HepG2 (cell line): Measurements from ENCODE around the gene CEP78. TPM values are rescaled to one million over a fixed set of nuclear protein-coding genes. Genes with fewer than 3 reads are reported as not detected.

Experiments used
- BCLAF1 ChIP-seq: fragments of 450-650 bp; IDR thresholded peaks from 2 replicates; pipeline ENCODE4 v1.6.1; 2017; ENCODE audit warnings: mild to moderate bottlenecking
- E2F5 ChIP-seq: sonication (generic); formaldehyde crosslinking; conservative IDR thresholded peaks from 2 replicates; pipeline ENCODE4 v1.4.0; 2020; ENCODE audit warnings: missing genetic modification reagents
- HNRNPL ChIP-seq: fragments of 200-400 bp; formaldehyde crosslinking; IDR thresholded peaks from 2 replicates; pipeline ENCODE4 v1.6.1; 2017; ENCODE audit warnings: mild to moderate bottlenecking, low read depth, low read length
- KLF13 ChIP-seq: sonication (generic); formaldehyde crosslinking; IDR thresholded peaks from 2 replicates; pipeline ENCODE4 v1.4.0; 2020; ENCODE audit warnings: mild to moderate bottlenecking, missing genetic modification reagents
- NFKBIZ ChIP-seq: IDR thresholded peaks from 2 replicates; pipeline ENCODE4 v1.6.1; 2018; ENCODE audit warnings: missing genetic modification reagents, missing compliant biosample characterization
- PITX1 ChIP-seq: sonication (generic); formaldehyde crosslinking; IDR thresholded peaks from 2 replicates; pipeline ENCODE4 v1.5.1; 2020; ENCODE audit warnings: mild to moderate bottlenecking, missing genetic modification reagents
- POLR2AphosphoS5 ChIP-seq: IDR thresholded peaks from 2 replicates; pipeline ENCODE4 v1.6.1; 2012; ENCODE audit warnings: low read depth, low read length
- PREB ChIP-seq: sonication (generic); formaldehyde crosslinking; IDR thresholded peaks from 2 replicates; pipeline ENCODE4 v1.4.0; 2020; ENCODE audit warnings: missing genetic modification reagents
- RFX5 ChIP-seq: IDR thresholded peaks from 2 replicates; pipeline ENCODE4 v1.6.1; 2011; ENCODE audit warnings: low read depth, low read length, improper control_type of control experiment
- RFXAP ChIP-seq: sonication (generic); formaldehyde crosslinking; IDR thresholded peaks from 2 replicates; pipeline ENCODE4 v1.4.0; 2020; ENCODE audit warnings: missing genetic modification reagents, borderline replicate concordance
- SMAD3 ChIP-seq: sonication (generic); formaldehyde crosslinking; IDR thresholded peaks from 2 replicates; pipeline ENCODE4 v1.4.0; 2020; ENCODE audit warnings: missing genetic modification reagents
- U2AF1 ChIP-seq: fragments of 200-400 bp; formaldehyde crosslinking; optimal IDR thresholded peaks from 2 replicates; pipeline ENCODE3; 2017; ENCODE audit warnings: mild to moderate bottlenecking, low read depth, low read length
- WIZ ChIP-seq: sonication (generic); formaldehyde crosslinking; IDR thresholded peaks from 2 replicates; pipeline ENCODE4 v1.5.1; 2020; ENCODE audit warnings: mild to moderate bottlenecking, missing genetic modification reagents
- ZC3H13 ChIP-seq: sonication (generic); formaldehyde crosslinking; IDR thresholded peaks from 2 replicates; pipeline ENCODE4 v1.8.1; 2023; ENCODE audit warnings: mild to moderate bottlenecking, missing genetic modification reagents, moderate library complexity
- ZC3H4 ChIP-seq: sonication (generic); formaldehyde crosslinking; IDR thresholded peaks from 2 replicates; pipeline ENCODE4 v1.4.0; 2020; ENCODE audit warnings: missing genetic modification reagents, borderline replicate concordance
- ZNF180 ChIP-seq: sonication (generic); formaldehyde crosslinking; IDR thresholded peaks from 2 replicates; pipeline ENCODE4 v1.4.0; 2020; ENCODE audit warnings: low read depth, missing genetic modification reagents, borderline replicate concordance
- ZNF574 ChIP-seq: sonication (generic); formaldehyde crosslinking; IDR thresholded peaks from 2 replicates; pipeline ENCODE4 v1.4.0; 2020; ENCODE audit warnings: missing genetic modification reagents
- ZNF598 ChIP-seq: sonication (generic); formaldehyde crosslinking; IDR thresholded peaks from 2 replicates; pipeline ENCODE4 v1.5.1; 2020; ENCODE audit warnings: mild to moderate bottlenecking, missing genetic modification reagents, borderline replicate concordance
- ZNF605 ChIP-seq: sonication (generic); formaldehyde crosslinking; IDR thresholded peaks from 2 replicates; pipeline ENCODE4 v1.8.0; 2022; ENCODE audit warnings: mild to moderate bottlenecking, missing genetic modification reagents
- polyA plus RNA-seq, 8 experiments: library from polyadenylated mRNA; depleted of rRNA in 3 of 8; stranded (reverse) in 7 of 8; unstranded in 1 of 8; fragments of >200 nt; fragmentation: Illumina TruSeq in 4 of 8; extraction: Trizol in 4 of 8; gene quantifications; 2 replicates each; pipeline versions ENCODE4 v1.2.1 to v1.2.3, GENCODE V29; 2011 to 2016; ENCODE audit warnings: low read depth in 4 of 8, missing spikeins in 1 of 8, mixed read lengths in 1 of 8; ENCODE audit not compliant: insufficient read depth in 1 of 8
- total RNA-seq, 5 experiments: library from RNA; depleted of rRNA; stranded (reverse); fragments of >200 nt; fragmentation: Illumina TruSeq; extraction: Trizol; gene quantifications; 2 replicates each; pipeline ENCODE4 v1.2.3, GENCODE V29; 2016; ENCODE audit warnings: low read depth in 1 of 5

The CEP78 gene
- total and polyA plus RNA-seq, 2 of the 13 experiments (the other 11 are each of a cell fraction or from before 2014, with no cell fraction given) = 5.1 to 30.8 TPM

GRCh38 chr9:78296893-78297671 is 61.2 kb downstream of the CEP78 start, which contains the start of gene PSAT1 (continued):
- 0 out of 2 replicates have a peak, but pooled peaks have one; percentile 13 for TF ChIP-seq PITX1 (CRISPR knock-in tag)
- TF ChIP-seq NFKBIZ (CRISPR knock-in tag) = peak; percentile 73; the same call in 1 of the 2 replicates
- TF ChIP-seq RFXAP (CRISPR knock-in tag) = peak; percentile 98
- TF ChIP-seq E2F5 = peak; percentile 50; the same call in 1 of the 2 replicates
- TF ChIP-seq BCLAF1 = no peak
- peak; percentile 68; the same call in 1 of the 2 replicates for TF ChIP-seq RFX5
- peak; percentile 70; the same call in 1 of the 2 replicates for TF ChIP-seq SMAD3 (CRISPR knock-in tag)
- TF ChIP-seq ZNF574 (CRISPR knock-in tag) = peak; percentile 70; the same call in 1 of the 2 replicates
- 0 out of 2 replicates have a peak, but pooled peaks have one; percentile 10 for TF ChIP-seq PREB (CRISPR knock-in tag)
- TF ChIP-seq KLF13 (CRISPR knock-in tag) = peak; percentile 40; the same call in 1 of the 2 replicates
- TF ChIP-seq ZC3H13 (CRISPR knock-in tag) = 0 out of 2 replicates have a peak, but pooled peaks have one; percentile 31
- peak; percentile 30 for TF ChIP-seq HNRNPL
- no peak for TF ChIP-seq WIZ (CRISPR knock-in tag)
- TF ChIP-seq ZNF598 (CRISPR knock-in tag) = 0 out of 2 replicates have a peak, but pooled peaks have one; percentile 10
- peak; percentile 83 for TF ChIP-seq U2AF1
- TF ChIP-seq ZC3H4 (CRISPR knock-in tag) = 0 out of 2 replicates have a peak, but pooled peaks have one; percentile 26
- TF ChIP-seq ZNF605 (CRISPR knock-in tag) = 0 out of 2 replicates have a peak, but pooled peaks have one; percentile 38
- TF ChIP-seq ZNF180 (CRISPR knock-in tag) = 0 out of 2 replicates have a peak, but pooled peaks have one; percentile 22
- TF ChIP-seq POLR2AphosphoS5 = peak; percentile 84
